ENCODE measurements around the gene RNASEL. TPM values are rescaled to one million over a fixed set of nuclear protein-coding genes. Genes with fewer than 3 reads are reported as not detected.

The RNASEL gene
- total and polyA plus RNA-seq, 9 of the 15 experiments (the other 6 are each of a cell fraction or from before 2014, with no cell fraction given), result 4.3 to 11.1 (median 7.2) TPM

GRCh38 chr1:182556279-182556678 lies 32.8 kb downstream of the RNASEL start:
- Histone ChIP-seq H3K36me3 (ENCODE audit: control insufficient read depth, insufficient read depth, low read length) (no peaks in the 10 kb centered on the region), H3K27ac (ENCODE audit: extremely low read depth, low read depth, low read length) (no peak overlapping the region), H4K20me1 (replicated peaks; ENCODE audit: control insufficient read depth, insufficient read depth, low read length) (no peaks in the 10 kb centered on the region), H3K9me3 (replicated peaks; ENCODE audit: control insufficient read depth, insufficient read depth, low read depth, low read length) (no peaks in the 10 kb centered on the region), H3K79me2 (ENCODE audit: control insufficient read depth, insufficient read depth, low read length) (no peaks in the 10 kb centered on the region), H3K9me1 (ENCODE audit: control insufficient read depth, insufficient read depth, low read length) (no peaks in the 10 kb centered on the region), H3K9ac (ENCODE audit: insufficient read depth in 1 of 2, low read depth in 2 of 2, low read length in 2 of 2) (no peak overlapping the region), H2AFZ (ENCODE audit: low read depth, low read length) (no peak overlapping the region), H3K4me3 (no peak overlapping the region), H3K4me1 (replicated peaks in 1 of 2; ENCODE audit: control insufficient read depth in 2 of 2, insufficient read depth in 2 of 2, low read length in 2 of 2) (no peaks in the 10 kb centered on the region), H3K4me2 (ENCODE audit: insufficient read depth, low read length) (no peak overlapping the region), H3K27me3 (ENCODE audit: control insufficient read depth in 2 of 2, insufficient read depth in 2 of 2, low read length in 2 of 2) (peaks cover 6 to 18% of the 10 kb centered on the region in 2 experiments)
- ChIA-PET CTCF (ENCODE audit: low intra/inter-chr PET ratio) (no interaction called here), POLR2A (no interaction called here)
- ATAC-seq (no peak), DNase-seq (ENCODE audit: extremely low read depth in 1 of 4, low spot score in 3 of 4) (no peak), FAIRE-seq (no peak)
- intact Hi-C loops (cut with micrococcal nuclease) (no loop called here), in situ Hi-C loops (cut with MboI) (no loop called here)
- TF ChIP-seq CBFA2T3 (IDR thresholded peaks at IDR 0.05), result 0 out of 2 replicates have a peak, but pooled peaks have one; percentile 7
- no peak for TF ChIP-seq ARID1B (IDR thresholded peaks at IDR 0.05)
- no peak for TF ChIP-seq ZNF41 (CRISPR knock-in tag; conservative IDR thresholded peaks at IDR 0.05)
- TF ChIP-seq, protein P1, sequence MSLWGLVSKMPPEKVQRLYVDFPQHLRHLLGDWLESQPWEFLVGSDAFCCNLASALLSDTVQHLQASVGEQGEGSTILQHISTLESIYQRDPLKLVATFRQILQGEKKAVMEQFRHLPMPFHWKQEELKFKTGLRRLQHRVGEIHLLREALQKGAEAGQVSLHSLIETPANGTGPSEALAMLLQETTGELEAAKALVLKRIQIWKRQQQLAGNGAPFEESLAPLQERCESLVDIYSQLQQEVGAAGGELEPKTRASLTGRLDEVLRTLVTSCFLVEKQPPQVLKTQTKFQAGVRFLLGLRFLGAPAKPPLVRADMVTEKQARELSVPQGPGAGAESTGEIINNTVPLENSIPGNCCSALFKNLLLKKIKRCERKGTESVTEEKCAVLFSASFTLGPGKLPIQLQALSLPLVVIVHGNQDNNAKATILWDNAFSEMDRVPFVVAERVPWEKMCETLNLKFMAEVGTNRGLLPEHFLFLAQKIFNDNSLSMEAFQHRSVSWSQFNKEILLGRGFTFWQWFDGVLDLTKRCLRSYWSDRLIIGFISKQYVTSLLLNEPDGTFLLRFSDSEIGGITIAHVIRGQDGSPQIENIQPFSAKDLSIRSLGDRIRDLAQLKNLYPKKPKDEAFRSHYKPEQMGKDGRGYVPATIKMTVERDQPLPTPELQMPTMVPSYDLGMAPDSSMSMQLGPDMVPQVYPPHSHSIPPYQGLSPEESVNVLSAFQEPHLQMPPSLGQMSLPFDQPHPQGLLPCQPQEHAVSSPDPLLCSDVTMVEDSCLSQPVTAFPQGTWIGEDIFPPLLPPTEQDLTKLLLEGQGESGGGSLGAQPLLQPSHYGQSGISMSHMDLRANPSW (CRISPR knock-in tag; IDR thresholded peaks at IDR 0.05), result no peak
- TF ChIP-seq, protein P2, sequence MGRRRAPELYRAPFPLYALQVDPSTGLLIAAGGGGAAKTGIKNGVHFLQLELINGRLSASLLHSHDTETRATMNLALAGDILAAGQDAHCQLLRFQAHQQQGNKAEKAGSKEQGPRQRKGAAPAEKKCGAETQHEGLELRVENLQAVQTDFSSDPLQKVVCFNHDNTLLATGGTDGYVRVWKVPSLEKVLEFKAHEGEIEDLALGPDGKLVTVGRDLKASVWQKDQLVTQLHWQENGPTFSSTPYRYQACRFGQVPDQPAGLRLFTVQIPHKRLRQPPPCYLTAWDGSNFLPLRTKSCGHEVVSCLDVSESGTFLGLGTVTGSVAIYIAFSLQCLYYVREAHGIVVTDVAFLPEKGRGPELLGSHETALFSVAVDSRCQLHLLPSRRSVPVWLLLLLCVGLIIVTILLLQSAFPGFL (CRISPR knock-in tag; IDR thresholded peaks at IDR 0.05), result no peak
- TF ChIP-seq, protein P3, sequence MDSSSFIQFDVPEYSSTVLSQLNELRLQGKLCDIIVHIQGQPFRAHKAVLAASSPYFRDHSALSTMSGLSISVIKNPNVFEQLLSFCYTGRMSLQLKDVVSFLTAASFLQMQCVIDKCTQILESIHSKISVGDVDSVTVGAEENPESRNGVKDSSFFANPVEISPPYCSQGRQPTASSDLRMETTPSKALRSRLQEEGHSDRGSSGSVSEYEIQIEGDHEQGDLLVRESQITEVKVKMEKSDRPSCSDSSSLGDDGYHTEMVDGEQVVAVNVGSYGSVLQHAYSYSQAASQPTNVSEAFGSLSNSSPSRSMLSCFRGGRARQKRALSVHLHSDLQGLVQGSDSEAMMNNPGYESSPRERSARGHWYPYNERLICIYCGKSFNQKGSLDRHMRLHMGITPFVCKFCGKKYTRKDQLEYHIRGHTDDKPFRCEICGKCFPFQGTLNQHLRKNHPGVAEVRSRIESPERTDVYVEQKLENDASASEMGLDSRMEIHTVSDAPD (CRISPR knock-in tag; IDR thresholded peaks at IDR 0.05), result no peak
- TF ChIP-seq TAL1 (IDR thresholded peaks at IDR 0.05), result no peak
- TF ChIP-seq RNF2 (IDR thresholded peaks at IDR 0.05), result no peak
- no peak for TF ChIP-seq PPARD (CRISPR knock-in tag; IDR thresholded peaks at IDR 0.05)
- no TSS peak for BruUV-seq (replicated peaks)

Data from K562 (cell line).